GM23338 (cell line): Measurements from ENCODE around the gene MMS19. TPM values are rescaled to one million over a fixed set of nuclear protein-coding genes. Genes with fewer than 3 reads are reported as not detected.

Experiments
- ATAC-seq: fragments of 200-7000 bp; cut with Tn5 transposase; 3 replicates; pipeline ENCODE4 v1.9.1; 2020
- DNase-seq: peaks from one replicate; pipeline ENCODE4 v3.0.0-alpha.2; 2015; ENCODE audit warnings: low spot score
- H2AFZ ChIP-seq: fragments of 200-600 bp; sonication (generic); 2 replicates; pipeline ENCODE4 v1.8.0; 2016; ENCODE audit warnings: antibody characterized with exemption, mild to moderate bottlenecking, moderate library complexity
- H3F3A ChIP-seq: fragments of 200-600 bp; sonication (generic); replicated peaks from 2 replicates; pipeline ENCODE4 v1.8.0; 2017; ENCODE audit warnings: antibody characterized with exemption, mixed run types, low read depth
- H3K27ac ChIP-seq: fragments of 200-600 bp; sonication (generic); 2 replicates; pipeline ENCODE4 v1.6.1; 2016; ENCODE audit warnings: low read depth
- H3K27me3 ChIP-seq: fragments of 200-600 bp; sonication (generic); 2 replicates; pipeline ENCODE4 v1.8.0; 2016; ENCODE audit warnings: mild to moderate bottlenecking, mixed run types, moderate library complexity; ENCODE audit not compliant: insufficient read depth
- H3K36me3 ChIP-seq: fragments of 200-600 bp; sonication (generic); 2 replicates; pipeline ENCODE4 v1.8.0; 2016; ENCODE audit warnings: mild to moderate bottlenecking; ENCODE audit not compliant: insufficient read depth
- H3K4me1 ChIP-seq: fragments of 200-600 bp; sonication (generic); 2 replicates; pipeline ENCODE4 v1.8.0; 2016; ENCODE audit warnings: mild to moderate bottlenecking, moderate library complexity; ENCODE audit not compliant: insufficient read depth
- H3K4me2 ChIP-seq: fragments of 200-600 bp; sonication (generic); 2 replicates; pipeline ENCODE4 v1.7.1; 2017; ENCODE audit warnings: mixed run types
- H3K4me3 ChIP-seq: fragments of 200-600 bp; sonication (generic); 2 replicates; pipeline ENCODE4 v1.6.1; 2016; ENCODE audit warnings: mixed run types
- H3K79me2 ChIP-seq: fragments of 200-600 bp; sonication (generic); replicated peaks from 2 replicates; pipeline ENCODE4 v1.8.0; 2017; ENCODE audit warnings: mild to moderate bottlenecking; ENCODE audit not compliant: insufficient read depth
- H3K9me2 ChIP-seq: fragments of 200-600 bp; sonication (generic); 2 replicates; pipeline ENCODE4 v1.8.0; 2017; ENCODE audit not compliant: insufficient read depth
- H4K20me1 ChIP-seq: fragments of 200-600 bp; sonication (generic); replicated peaks from 2 replicates; pipeline ENCODE4 v1.8.0; 2017; ENCODE audit warnings: mild to moderate bottlenecking; ENCODE audit not compliant: insufficient read depth
- H3K27ac Mint-ChIP-seq: 2 replicates; pipeline ENCODE4 v1.8.0; 2020; ENCODE audit warnings: inconsistent platforms, mild to moderate bottlenecking, moderate library complexity, mixed read lengths
- H3K27me3 Mint-ChIP-seq: 3 replicates; pipeline ENCODE4 v1.8.0; 2022; ENCODE audit warnings: low read depth, mild to moderate bottlenecking, moderate library complexity, mixed read lengths, inconsistent platforms; ENCODE audit not compliant: insufficient read depth, poor library complexity
- H3K36me3 Mint-ChIP-seq: 3 replicates; pipeline ENCODE4 v1.8.0; 2021; ENCODE audit warnings: low read depth, mild to moderate bottlenecking, inconsistent platforms, moderate library complexity, mixed read lengths
- H3K4me1 Mint-ChIP-seq: 3 replicates; pipeline ENCODE4 v1.8.0; 2020; ENCODE audit warnings: mild to moderate bottlenecking, inconsistent platforms, mixed read lengths
- H3K4me3 Mint-ChIP-seq: 3 replicates; pipeline ENCODE4 v1.8.0; 2021; ENCODE audit warnings: moderate library complexity, mild to moderate bottlenecking, inconsistent platforms, mixed read lengths
- H3K9me3 Mint-ChIP-seq: 3 replicates; pipeline ENCODE4 v1.8.0; 2020; ENCODE audit warnings: moderate library complexity, mild to moderate bottlenecking, inconsistent platforms, mixed read lengths
- CREB1 ChIP-seq: fragments of 250-450 bp; sonication (Bioruptor Pico); IDR thresholded peaks from 2 replicates; pipeline ENCODE4 v1.5.0; 2020; ENCODE audit warnings: low read depth, mild to moderate bottlenecking, moderate library complexity
- EZH2 ChIP-seq: fragments of 200-600 bp; sonication (generic); IDR thresholded peaks from one replicate; pipeline ENCODE4 v1.8.0; 2017; ENCODE audit warnings: antibody characterized with exemption, mild to moderate bottlenecking, low read depth; ENCODE audit not compliant: unreplicated experiment
- EZH2phosphoT487 ChIP-seq: fragments of 200-600 bp; sonication (generic); IDR thresholded peaks from one replicate; pipeline ENCODE4 v1.8.1; 2018; ENCODE audit warnings: antibody characterized with exemption; ENCODE audit not compliant: unreplicated experiment
- JUNB ChIP-seq: IDR thresholded peaks from one replicate; pipeline ENCODE4 v1.6.1; 2016; ENCODE audit warnings: antibody characterized with exemption; ENCODE audit not compliant: unreplicated experiment
- POLR2AphosphoS5 ChIP-seq: IDR thresholded peaks from 2 replicates; pipeline ENCODE4 v1.6.1; 2016; ENCODE audit warnings: antibody characterized with exemption, low read depth
- ZNF114 ChIP-seq: fragments of 250-450 bp; sonication (Bioruptor Pico); IDR thresholded peaks from 2 replicates; pipeline ENCODE4 v1.5.0; 2020; ENCODE audit warnings: mild to moderate bottlenecking, moderate library complexity
- ZNF331 ChIP-seq: fragments of 250-450 bp; sonication (Bioruptor Pico); IDR thresholded peaks from 2 replicates; pipeline ENCODE4 v1.5.0; 2020; ENCODE audit warnings: low read depth, mild to moderate bottlenecking, moderate library complexity
- polyA plus RNA-seq: library from polyadenylated mRNA; unstranded; fragments of >200 nt; fragmentation: Nextera tagmentation; extraction: Ambion mirVana; gene quantifications from 2 replicates; pipeline ENCODE4 v1.2.1, GENCODE V29; 2016
- total RNA-seq: library from RNA; depleted of rRNA; stranded (reverse); fragments of >200 nt; shearing (Covaris generic); gene quantifications from 2 replicates; pipeline ENCODE4 v1.2.3, GENCODE V29; 2014
- TF ChIP-seq, protein P1 (sequence below): IDR thresholded peaks from 2 replicates; pipeline ENCODE4 v1.6.1; 2016; ENCODE audit warnings: antibody characterized with exemption
- TF ChIP-seq, protein P2 (sequence below), 2 experiments: fragments of 200-600 bp in 1 of 2; sonication (generic) in 1 of 2; conservative IDR thresholded peaks; 2 replicates each; pipeline versions ENCODE4 v1.5.1 to v1.6.1; 2016 to 2017; ENCODE audit warnings: antibody characterized with exemption in 2 of 2, low read depth in 2 of 2, mild to moderate bottlenecking in 2 of 2, moderate library complexity in 1 of 2
- TF ChIP-seq, protein P3 (sequence below): IDR thresholded peaks from one replicate; pipeline ENCODE4 v1.6.1; 2018; ENCODE audit warnings: antibody characterized with exemption; ENCODE audit not compliant: unreplicated experiment

MMS19 gene
- total and polyA plus RNA-seq, 2 experiments from 2014 or later, result 81.5 to 252 TPM

DNA sequence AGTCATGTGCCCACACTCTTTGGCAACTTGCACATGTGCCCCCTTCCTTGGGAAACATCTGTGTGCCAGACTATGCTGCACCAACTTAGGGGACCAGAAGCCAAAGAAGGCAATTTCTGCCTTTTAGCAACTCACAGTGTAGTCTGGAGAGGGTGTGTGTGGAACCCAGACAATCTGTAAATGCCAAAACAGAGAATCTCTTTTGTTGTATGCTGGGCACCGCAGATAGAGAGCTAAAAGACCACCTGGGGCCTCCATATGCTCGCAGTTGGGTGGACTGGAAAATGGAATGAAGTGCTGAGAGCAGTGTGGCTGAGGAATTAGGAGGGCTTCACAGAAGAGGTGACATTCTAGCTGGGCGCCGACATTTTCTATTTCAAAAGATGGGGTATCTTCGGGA, 26.9 kb upstream of the MMS19 start (continued):
- no peak for TF ChIP-seq CREB1 (CRISPR knock-in tag)
- TF ChIP-seq, protein P1, sequence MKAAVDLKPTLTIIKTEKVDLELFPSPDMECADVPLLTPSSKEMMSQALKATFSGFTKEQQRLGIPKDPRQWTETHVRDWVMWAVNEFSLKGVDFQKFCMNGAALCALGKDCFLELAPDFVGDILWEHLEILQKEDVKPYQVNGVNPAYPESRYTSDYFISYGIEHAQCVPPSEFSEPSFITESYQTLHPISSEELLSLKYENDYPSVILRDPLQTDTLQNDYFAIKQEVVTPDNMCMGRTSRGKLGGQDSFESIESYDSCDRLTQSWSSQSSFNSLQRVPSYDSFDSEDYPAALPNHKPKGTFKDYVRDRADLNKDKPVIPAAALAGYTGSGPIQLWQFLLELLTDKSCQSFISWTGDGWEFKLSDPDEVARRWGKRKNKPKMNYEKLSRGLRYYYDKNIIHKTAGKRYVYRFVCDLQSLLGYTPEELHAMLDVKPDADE, result no peak
- TF ChIP-seq ZNF331, result no peak
- TF ChIP-seq EZH2phosphoT487, result no peak
- TF ChIP-seq JUNB, result no peak
- TF ChIP-seq, protein P2, sequence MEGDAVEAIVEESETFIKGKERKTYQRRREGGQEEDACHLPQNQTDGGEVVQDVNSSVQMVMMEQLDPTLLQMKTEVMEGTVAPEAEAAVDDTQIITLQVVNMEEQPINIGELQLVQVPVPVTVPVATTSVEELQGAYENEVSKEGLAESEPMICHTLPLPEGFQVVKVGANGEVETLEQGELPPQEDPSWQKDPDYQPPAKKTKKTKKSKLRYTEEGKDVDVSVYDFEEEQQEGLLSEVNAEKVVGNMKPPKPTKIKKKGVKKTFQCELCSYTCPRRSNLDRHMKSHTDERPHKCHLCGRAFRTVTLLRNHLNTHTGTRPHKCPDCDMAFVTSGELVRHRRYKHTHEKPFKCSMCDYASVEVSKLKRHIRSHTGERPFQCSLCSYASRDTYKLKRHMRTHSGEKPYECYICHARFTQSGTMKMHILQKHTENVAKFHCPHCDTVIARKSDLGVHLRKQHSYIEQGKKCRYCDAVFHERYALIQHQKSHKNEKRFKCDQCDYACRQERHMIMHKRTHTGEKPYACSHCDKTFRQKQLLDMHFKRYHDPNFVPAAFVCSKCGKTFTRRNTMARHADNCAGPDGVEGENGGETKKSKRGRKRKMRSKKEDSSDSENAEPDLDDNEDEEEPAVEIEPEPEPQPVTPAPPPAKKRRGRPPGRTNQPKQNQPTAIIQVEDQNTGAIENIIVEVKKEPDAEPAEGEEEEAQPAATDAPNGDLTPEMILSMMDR (conservative IDR thresholded peaks at IDR 0.05; ENCODE audit: low read depth in 2 of 2), result no peak
- no peak for TF ChIP-seq POLR2AphosphoS5
- TF ChIP-seq EZH2, result no peak

DNA sequence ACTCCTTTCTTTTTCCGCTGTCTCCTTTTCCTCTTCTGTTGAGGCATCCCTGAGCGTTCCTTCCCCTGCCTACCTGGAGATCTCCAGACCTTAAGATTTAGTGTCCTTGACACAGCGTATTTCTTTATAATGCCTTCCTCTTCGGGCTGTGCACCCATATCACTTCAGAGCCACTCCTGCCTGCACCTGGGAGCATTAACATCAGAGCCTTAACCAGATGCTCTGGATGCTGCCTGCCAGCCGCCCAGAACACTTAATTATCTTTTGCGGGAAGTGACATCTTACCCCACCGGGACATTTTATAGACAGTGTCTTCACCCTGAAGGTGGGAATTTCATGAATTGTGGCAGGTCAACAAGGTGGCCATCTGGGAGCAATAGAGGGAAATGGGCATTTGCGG, 24.7 kb upstream of the MMS19 start:
- Histone ChIP-seq H3K36me3 (no peaks in the 10 kb centered on the region), H2AFZ (no peak overlapping the region), H3K79me2 (peaks cover 52% of the 10 kb centered on the region), H3F3A (no peaks in the 10 kb centered on the region), H3K27me3 (no peaks in the 10 kb centered on the region), H3K4me2 (no peak overlapping the region), H3K9me2 (no peaks in the 10 kb centered on the region), H3K4me1 (peaks cover 29% of the 10 kb centered on the region), H3K4me3 (no peak overlapping the region), H4K20me1 (no peaks in the 10 kb centered on the region), H3K27ac (no peak overlapping the region)
- no peak for DNase-seq
- no peak for ATAC-seq
- Mint-ChIP-seq H3K36me3 (no peaks in the 10 kb centered on the region; the same call in 1 of the 3 replicates), H3K27ac (no peak overlapping the region; the same call in 1 of the 2 replicates), H3K4me1 (peaks cover 30% of the 10 kb centered on the region), H3K4me3 (no peak overlapping the region; the same call in 2 of the 3 replicates), H3K27me3 (peaks cover 8% of the 10 kb centered on the region), H3K9me3 (peaks cover 14% of the 10 kb centered on the region; the same call in 2 of the 3 replicates)
- TF ChIP-seq, protein P2 (conservative IDR thresholded peaks at IDR 0.05; ENCODE audit: low read depth in 2 of 2), result no peak
- TF ChIP-seq ZNF114 (CRISPR knock-in tag) (no peak), EZH2phosphoT487 (no peak), ZNF331 (no peak), POLR2AphosphoS5 (no peak), CREB1 (CRISPR knock-in tag) (no peak)
- TF ChIP-seq, protein P1, result no peak
- TF ChIP-seq, protein P3, sequence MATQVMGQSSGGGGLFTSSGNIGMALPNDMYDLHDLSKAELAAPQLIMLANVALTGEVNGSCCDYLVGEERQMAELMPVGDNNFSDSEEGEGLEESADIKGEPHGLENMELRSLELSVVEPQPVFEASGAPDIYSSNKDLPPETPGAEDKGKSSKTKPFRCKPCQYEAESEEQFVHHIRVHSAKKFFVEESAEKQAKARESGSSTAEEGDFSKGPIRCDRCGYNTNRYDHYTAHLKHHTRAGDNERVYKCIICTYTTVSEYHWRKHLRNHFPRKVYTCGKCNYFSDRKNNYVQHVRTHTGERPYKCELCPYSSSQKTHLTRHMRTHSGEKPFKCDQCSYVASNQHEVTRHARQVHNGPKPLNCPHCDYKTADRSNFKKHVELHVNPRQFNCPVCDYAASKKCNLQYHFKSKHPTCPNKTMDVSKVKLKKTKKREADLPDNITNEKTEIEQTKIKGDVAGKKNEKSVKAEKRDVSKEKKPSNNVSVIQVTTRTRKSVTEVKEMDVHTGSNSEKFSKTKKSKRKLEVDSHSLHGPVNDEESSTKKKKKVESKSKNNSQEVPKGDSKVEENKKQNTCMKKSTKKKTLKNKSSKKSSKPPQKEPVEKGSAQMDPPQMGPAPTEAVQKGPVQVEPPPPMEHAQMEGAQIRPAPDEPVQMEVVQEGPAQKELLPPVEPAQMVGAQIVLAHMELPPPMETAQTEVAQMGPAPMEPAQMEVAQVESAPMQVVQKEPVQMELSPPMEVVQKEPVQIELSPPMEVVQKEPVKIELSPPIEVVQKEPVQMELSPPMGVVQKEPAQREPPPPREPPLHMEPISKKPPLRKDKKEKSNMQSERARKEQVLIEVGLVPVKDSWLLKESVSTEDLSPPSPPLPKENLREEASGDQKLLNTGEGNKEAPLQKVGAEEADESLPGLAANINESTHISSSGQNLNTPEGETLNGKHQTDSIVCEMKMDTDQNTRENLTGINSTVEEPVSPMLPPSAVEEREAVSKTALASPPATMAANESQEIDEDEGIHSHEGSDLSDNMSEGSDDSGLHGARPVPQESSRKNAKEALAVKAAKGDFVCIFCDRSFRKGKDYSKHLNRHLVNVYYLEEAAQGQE, result no peak
